GM12801 (cell line): ENCODE measurements around the gene LRRK1.

Experiments
- TF ChIP-seq, protein P1 (sequence below): IDR thresholded peaks from one replicate; pipeline ENCODE4 v1.5.1; 2011; ENCODE audit warnings: control low read depth; ENCODE audit not compliant: insufficient read length; ENCODE audit errors: extremely low read depth

The LRRK1 gene

DNA sequence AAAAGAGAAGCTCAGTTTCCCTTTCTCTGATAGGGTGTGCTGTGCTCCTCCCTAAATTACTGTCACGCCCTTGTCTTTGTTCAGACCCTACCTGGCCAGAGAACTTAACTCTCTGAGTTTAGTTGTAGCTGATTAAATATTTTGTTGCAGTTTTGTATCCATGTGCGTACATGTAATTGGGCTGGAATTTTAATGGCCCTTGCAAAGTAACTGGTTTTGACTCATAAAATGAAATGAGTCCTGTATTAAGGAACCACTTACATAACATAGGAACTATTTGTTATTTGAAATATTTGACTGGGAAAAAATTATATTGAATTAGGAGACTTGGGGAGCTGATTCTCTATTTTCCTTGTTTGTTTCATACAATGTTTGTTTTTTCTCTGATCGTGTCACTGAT lies 80.2 kb downstream of the LRRK1 start:
- TF ChIP-seq, protein P1, sequence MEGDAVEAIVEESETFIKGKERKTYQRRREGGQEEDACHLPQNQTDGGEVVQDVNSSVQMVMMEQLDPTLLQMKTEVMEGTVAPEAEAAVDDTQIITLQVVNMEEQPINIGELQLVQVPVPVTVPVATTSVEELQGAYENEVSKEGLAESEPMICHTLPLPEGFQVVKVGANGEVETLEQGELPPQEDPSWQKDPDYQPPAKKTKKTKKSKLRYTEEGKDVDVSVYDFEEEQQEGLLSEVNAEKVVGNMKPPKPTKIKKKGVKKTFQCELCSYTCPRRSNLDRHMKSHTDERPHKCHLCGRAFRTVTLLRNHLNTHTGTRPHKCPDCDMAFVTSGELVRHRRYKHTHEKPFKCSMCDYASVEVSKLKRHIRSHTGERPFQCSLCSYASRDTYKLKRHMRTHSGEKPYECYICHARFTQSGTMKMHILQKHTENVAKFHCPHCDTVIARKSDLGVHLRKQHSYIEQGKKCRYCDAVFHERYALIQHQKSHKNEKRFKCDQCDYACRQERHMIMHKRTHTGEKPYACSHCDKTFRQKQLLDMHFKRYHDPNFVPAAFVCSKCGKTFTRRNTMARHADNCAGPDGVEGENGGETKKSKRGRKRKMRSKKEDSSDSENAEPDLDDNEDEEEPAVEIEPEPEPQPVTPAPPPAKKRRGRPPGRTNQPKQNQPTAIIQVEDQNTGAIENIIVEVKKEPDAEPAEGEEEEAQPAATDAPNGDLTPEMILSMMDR = no peak

DNA sequence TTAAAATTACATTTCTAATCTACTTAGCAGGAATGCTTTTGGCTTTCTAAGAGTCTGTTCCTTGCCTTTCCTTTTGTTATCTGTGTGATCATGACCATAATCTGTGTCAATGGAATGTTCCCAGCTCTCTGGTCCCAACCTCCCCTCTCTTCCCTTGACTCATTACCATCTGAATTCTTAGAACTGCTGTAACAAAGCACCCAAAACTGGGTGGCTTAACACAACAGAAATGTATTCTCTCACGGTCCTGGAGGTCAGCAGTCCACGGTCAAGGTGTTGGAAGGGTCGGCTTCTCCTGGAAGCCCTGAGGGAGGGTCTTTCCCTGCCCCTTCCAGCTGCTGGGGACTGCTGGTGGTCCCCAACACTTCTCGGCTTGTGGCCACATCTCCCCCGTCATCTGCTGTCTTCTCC lies 81.1 kb downstream of the LRRK1 start:
- TF ChIP-seq, protein P1 = no peak

DNA sequence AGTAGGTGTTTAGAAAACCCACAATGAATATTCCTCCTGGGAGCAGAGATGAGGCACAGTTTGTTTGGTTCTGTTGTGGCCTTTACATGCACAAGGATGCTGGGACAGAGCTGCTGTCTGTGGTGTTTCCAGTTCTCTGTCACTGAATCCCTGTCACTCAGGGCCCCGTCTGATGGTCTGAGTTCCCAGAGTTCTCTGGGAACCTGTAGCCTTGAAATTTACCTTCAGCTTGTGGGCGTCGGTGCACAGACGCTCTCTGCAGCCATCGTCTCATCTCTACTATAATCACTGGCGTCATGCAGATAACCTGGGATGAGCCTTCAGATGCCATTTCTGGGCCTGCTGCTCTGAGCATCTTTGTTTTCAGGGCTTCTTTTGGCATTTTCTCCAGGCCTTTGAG lies 81.9 kb downstream of the LRRK1 start:
- TF ChIP-seq, protein P1 = no peak

DNA sequence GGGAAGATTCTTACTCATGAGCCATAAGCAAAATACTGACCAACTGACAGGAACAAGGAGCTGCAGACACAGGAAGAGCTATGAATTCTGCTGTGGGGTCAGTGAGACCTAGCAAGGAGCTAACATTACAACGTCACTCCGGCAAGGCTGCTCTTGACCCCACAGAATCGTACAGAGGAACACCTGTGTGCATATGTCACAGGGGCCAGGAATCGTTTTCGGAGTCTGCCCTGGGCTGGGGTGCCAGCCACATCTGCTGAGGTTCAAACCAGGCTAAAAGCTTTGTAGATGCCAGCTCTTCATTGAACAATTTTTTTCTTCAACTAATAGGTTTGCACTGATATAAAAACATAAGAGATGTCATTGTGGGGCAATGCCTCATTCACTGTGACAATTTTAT lies 82.6 kb downstream of the LRRK1 start:
- TF ChIP-seq, protein P1 = no peak

DNA sequence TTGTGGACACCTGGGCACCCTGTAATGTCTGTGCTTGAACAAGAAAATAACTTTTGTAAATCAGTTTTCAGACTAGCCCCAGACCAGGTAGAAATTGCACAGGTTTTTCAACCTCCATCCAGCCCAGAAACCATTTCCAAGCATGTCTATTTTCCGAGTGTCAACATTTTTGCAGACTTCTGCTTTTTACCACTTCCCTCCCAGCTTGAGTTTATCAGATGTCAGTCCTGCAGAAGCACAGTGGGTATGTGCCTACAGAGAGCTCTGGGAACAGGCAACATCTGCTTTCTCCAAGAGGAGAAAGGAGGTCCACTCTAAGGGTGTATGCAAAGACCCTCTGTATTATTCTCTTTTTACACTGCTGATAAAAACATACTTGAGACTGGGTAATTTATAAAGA lies 83.9 kb downstream of the LRRK1 start:
- TF ChIP-seq, protein P1 = no peak

DNA sequence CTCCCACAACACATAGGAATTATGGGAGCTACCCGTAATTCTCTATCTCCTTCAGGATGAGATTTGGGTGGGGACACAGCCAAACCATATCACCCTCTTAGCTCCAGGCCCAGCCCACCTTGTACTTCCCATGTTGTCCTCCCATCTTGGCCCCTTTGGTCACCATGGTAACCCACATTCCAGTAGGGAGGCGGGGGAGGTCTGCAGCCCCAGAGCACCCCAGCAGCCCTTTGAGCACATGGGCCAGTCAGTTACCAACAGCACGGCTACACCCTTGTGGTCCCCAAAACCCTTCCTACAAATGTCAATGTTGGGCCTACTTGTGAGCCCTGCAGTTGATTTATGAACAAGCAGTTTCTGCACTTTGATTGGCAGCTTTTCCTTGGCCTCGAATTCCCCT lies 84.5 kb downstream of the LRRK1 start:
- TF ChIP-seq, protein P1 = no peak

DNA sequence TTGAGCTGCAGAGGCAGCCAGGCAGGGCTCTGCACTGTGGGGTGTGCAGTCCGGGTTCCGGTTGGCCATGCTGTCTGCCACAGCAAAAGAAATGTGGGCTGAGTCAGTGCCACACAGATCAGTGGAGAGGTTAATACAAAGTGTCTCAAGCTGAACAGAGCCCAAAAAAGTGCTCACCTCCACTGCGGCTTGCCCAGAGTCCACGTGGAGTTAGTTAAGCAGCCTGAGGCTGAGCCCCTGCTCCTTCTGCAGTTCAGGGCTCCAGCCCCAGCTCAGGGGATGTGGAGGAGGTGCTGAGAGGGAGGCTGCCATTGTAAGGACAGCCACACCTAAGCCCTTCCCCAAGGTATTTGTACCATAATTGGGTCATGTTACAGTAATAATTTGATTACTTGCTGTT lies 85.3 kb downstream of the LRRK1 start:
- TF ChIP-seq, protein P1 = no peak
